Transverse colon (tissue), 4 donors: ENCODE measurements around the gene TTC23L. TPM values are rescaled to one million over a fixed set of nuclear protein-coding genes. Genes with fewer than 3 reads are reported as not detected.

Experiments
- DNase-seq: peaks from one replicate; pipeline ENCODE4 v3.0.0-alpha.2; 2019
- H3K27ac ChIP-seq, 4 donors: fragments of 200-600 bp; sonication (generic); 2 replicates each; pipeline ENCODE4 v1.5.1; 2016 to 2018; ENCODE audit warnings: inconsistent platforms in 4 of 4
- H3K27me3 ChIP-seq: fragments of 200-600 bp; sonication (generic); 2 replicates; pipeline ENCODE4 v1.5.1; 2017; ENCODE audit warnings: inconsistent platforms
- H3K36me3 ChIP-seq, 4 donors: fragments of 200-600 bp; sonication (generic); 2 replicates each; pipeline ENCODE4 v1.5.1; 2017 to 2019; ENCODE audit warnings: inconsistent platforms in 4 of 4
- H3K4me1 ChIP-seq, 4 donors: fragments of 200-600 bp; sonication (generic); 2 replicates each; pipeline ENCODE4 v1.5.1; 2017 to 2020; ENCODE audit warnings: inconsistent platforms in 4 of 4
- H3K4me3 ChIP-seq, 4 donors: fragments of 200-600 bp; sonication (generic); 1 replicate in 1 of 4; 2 replicates in 3 of 4; pipeline versions ENCODE4 v1.5.1 to v1.6.1; 2017 to 2019; ENCODE audit warnings: inconsistent platforms in 4 of 4
- H3K9me3 ChIP-seq, 2 donors: fragments of 200-600 bp; sonication (generic); 2 replicates each; pipeline ENCODE4 v1.5.1; 2017 to 2019; ENCODE audit warnings: inconsistent platforms in 2 of 2
- CTCF ChIP-seq, 5 experiments: fragments of 200-600 bp in 3 of 5; fragments of 450-650 bp in 2 of 5; sonication (generic) in 3 of 5; IDR thresholded peaks; 1 replicate in 2 of 5; 2 replicates in 3 of 5; pipeline ENCODE4 v1.5.1; 2016 to 2017; ENCODE audit warnings: antibody characterized with exemption in 5 of 5, inconsistent platforms in 3 of 5, mild to moderate bottlenecking in 2 of 5, moderate library complexity in 1 of 5
- EP300 ChIP-seq: sonication (generic); formaldehyde crosslinking; IDR thresholded peaks from one replicate; pipeline ENCODE4 v1.6.1; 2017; ENCODE audit warnings: antibody characterized with exemption, low read depth
- POLR2A ChIP-seq: fragments of 450-650 bp; IDR thresholded peaks from one replicate; pipeline ENCODE4 v1.6.1; 2016; ENCODE audit warnings: antibody characterized with exemption, mild to moderate bottlenecking, moderate library complexity
- POLR2AphosphoS5 ChIP-seq, 3 donors: sonication (generic); formaldehyde crosslinking; IDR thresholded peaks; one replicate each; pipeline ENCODE4 v1.6.1; 2016; ENCODE audit warnings: antibody characterized with exemption in 3 of 3
- WGBS, 2 donors: methylation state at CpG; one replicate each; pipeline ENCODE4 v1.1.5; 2018; ENCODE audit warnings: low coverage in 1 of 2; 5-methylcytosine and 5-hydroxymethylcytosine counted together
- in situ Hi-C, 4 donors: fragments of 200-750 bp; cut with MboI; loops; one replicate each; pipeline versions ENCODE4 v1.15.0 to v1.15.1; 2017; ENCODE audit warnings: low sequenced_read_pairs in 3 of 4, low pct_ligation_motif_present in 1 of 4, low pct_unique_long_range_greater_than_20kb in 1 of 4
- intact Hi-C: fragments of 100-400 bp; cut with DNase I; formaldehyde crosslinking; loops from one replicate; pipeline ENCODE4 v1.15.1; 2023; ENCODE audit warnings: low total_unique reads
- total RNA-seq, 4 donors: library from RNA; depleted of rRNA; stranded (reverse); fragments of >200 nt; gene quantifications; one replicate each; pipeline ENCODE4 v1.1.0, GENCODE V29; 2016

TTC23L gene
- total RNA-seq, 4 donors from 2014 or later, result 0.27 to 0.32 TPM; not detected in 2

- H3K27me3 ChIP-seq, result no peaks in the 10 kb centered on the region
- peak; percentile 92 for DNase-seq
- peaks cover 0 to 16% (median 5%) of the 10 kb centered on the region in 4 donors for H3K36me3 ChIP-seq
- peak overlapping the region; percentile 95 to 99 (median 98) for H3K27ac ChIP-seq
- intact Hi-C loops, result no loop called here
- TF ChIP-seq EP300, result no peak
- peak; percentile 85 for TF ChIP-seq POLR2A
- peak; percentile 52 to 67 (median 53) for TF ChIP-seq POLR2AphosphoS5 (IDR thresholded peaks at IDR 0.05)
- TF ChIP-seq CTCF (IDR thresholded peaks at IDR 0.05), result no peak
- 1 to 2% methylated on average over 12 to 60 of the region's 70 CpGs for WGBS, 2 donors
- in situ Hi-C loops, result no loop called here
- peak overlapping the region; percentile 67 to 99 (median 84) for H3K4me3 ChIP-seq
- H3K4me1 ChIP-seq, result peaks cover 13 to 19% (median 15%) of the 10 kb centered on the region in 4 donors
- no peaks in the 10 kb centered on the region for H3K9me3 ChIP-seq
Measured at GRCh38 chr5:34929720-34930461, 90.9 kb downstream of the TTC23L start.

- no peaks in the 10 kb centered on the region for H3K27me3 ChIP-seq
- peaks cover 0 to 13% (median 3%) of the 10 kb centered on the region in 4 donors for H3K36me3 ChIP-seq
- H3K27ac ChIP-seq, result peak overlapping the region; percentile 95 to 99 (median 98)
- peak overlapping the region; percentile 67 to 99 (median 84) for H3K4me3 ChIP-seq
- intact Hi-C loops (no loop called here), in situ Hi-C loops (no loop called here)
- DNase-seq, result no peak
- TF ChIP-seq POLR2AphosphoS5 (IDR thresholded peaks at IDR 0.05), result no peak
- no peak for TF ChIP-seq CTCF (IDR thresholded peaks at IDR 0.05)
- no peak for TF ChIP-seq EP300
- no peak for TF ChIP-seq POLR2A
- 0% methylated on average over 2 to 3 of the region's 3 CpGs for WGBS, 2 donors
- no peaks in the 10 kb centered on the region for H3K9me3 ChIP-seq
- peaks cover 13 to 19% (median 15%) of the 10 kb centered on the region in 4 donors for H3K4me1 ChIP-seq
Measured at GRCh38 chr5:34930462-34930844, 91.5 kb downstream of the TTC23L start.

GRCh38 chr5:34930870-34931269, 91.9 kb downstream of the TTC23L start:
- WGBS, 2 donors, result 61 to 65% methylated on average over 4 of the region's 4 CpGs
- Histone ChIP-seq H3K36me3 (peaks cover 0 to 12% (median under 1%) of the 10 kb centered on the region in 4 donors), H3K4me3 (peak overlapping the region in 3 of 4 donors; percentile 67 to 99 (median 74)), H3K9me3 (no peaks in the 10 kb centered on the region), H3K27me3 (no peaks in the 10 kb centered on the region), H3K4me1 (peaks cover 13 to 19% (median 15%) of the 10 kb centered on the region in 4 donors), H3K27ac (peak overlapping the region; percentile 95 to 99 (median 98))
- no peak for DNase-seq
- TF ChIP-seq CTCF (IDR thresholded peaks at IDR 0.05) (no peak), POLR2A (no peak), POLR2AphosphoS5 (IDR thresholded peaks at IDR 0.05) (no peak), EP300 (no peak)
- intact Hi-C loops, result no loop called here
- in situ Hi-C loops, result no loop called here

GRCh38 chr5:34932947-34933346, 94.0 kb downstream of the TTC23L start:
- H3K4me3 ChIP-seq, result no peak overlapping the region
- H3K27me3 ChIP-seq, result no peaks in the 10 kb centered on the region
- peaks cover 0 to 24% (median 9%) of the 10 kb centered on the region in 4 donors for H3K36me3 ChIP-seq
- intact Hi-C loops (no loop called here), in situ Hi-C loops (no loop called here)
- peaks cover 13 to 19% (median 15%) of the 10 kb centered on the region in 4 donors for H3K4me1 ChIP-seq
- WGBS, 2 donors, result 80 to 98% methylated on average over 1 to 2 of the region's 2 CpGs
- DNase-seq, result no peak
- no peaks in the 10 kb centered on the region for H3K9me3 ChIP-seq
- H3K27ac ChIP-seq, result no peak overlapping the region
- TF ChIP-seq CTCF (IDR thresholded peaks at IDR 0.05), result no peak
